GM19328 (cell line): ENCODE measurements around the gene SOCS7.

Experiments
- ATAC-seq: cut with Tn5 transposase; IDR thresholded peaks from one replicate; pipeline ENCODE4 v1.9.1; 2021; ENCODE audit warnings: mild to moderate bottlenecking, moderate library complexity; ENCODE audit not compliant: unreplicated experiment

SOCS7 gene

GRCh38 chr17:38361694-38362465 is 10.2 kb downstream of the SOCS7 start:
- ATAC-seq = no peak

- ATAC-seq = no peak
Measured at GRCh38 chr17:38363016-38363415, 11.4 kb downstream of the SOCS7 start.

- ATAC-seq = no peak
Measured at GRCh38 chr17:38364741-38365140, 13.1 kb downstream of the SOCS7 start.

- ATAC-seq = no peak
Measured at GRCh38 chr17:38369124-38369886, 17.7 kb downstream of the SOCS7 start.

GRCh38 chr17:38379448-38379847 is 27.8 kb downstream of the SOCS7 start:
- no peak for ATAC-seq

- no peak for ATAC-seq
Measured at GRCh38 chr17:38395090-38395489, 43.4 kb downstream of the SOCS7 start.

- ATAC-seq = no peak
Measured at GRCh38 chr17:38397227-38397626, 45.6 kb downstream of the SOCS7 start.

GRCh38 chr17:38400286-38400685 is 48.6 kb downstream of the SOCS7 start:
- ATAC-seq = no peak

- no peak for ATAC-seq
Measured at GRCh38 chr17:38401459-38401858, 49.8 kb downstream of the SOCS7 start.

GRCh38 chr17:38402897-38403296 is 51.3 kb downstream of the SOCS7 start:
- ATAC-seq = no peak

- no peak for ATAC-seq
Measured at GRCh38 chr17:38403491-38403890, 51.8 kb downstream of the SOCS7 start.

GRCh38 chr17:38404174-38404943 is 52.7 kb downstream of the SOCS7 start:
- no peak for ATAC-seq

- ATAC-seq = no peak
Measured at GRCh38 chr17:38405654-38406053, 54.0 kb downstream of the SOCS7 start.

GRCh38 chr17:38410201-38410600 is 58.6 kb downstream of the SOCS7 start:
- ATAC-seq = no peak

- ATAC-seq = no peak
Measured at GRCh38 chr17:38415250-38416194, 63.9 kb downstream of the SOCS7 start.

- ATAC-seq = no peak
Measured at GRCh38 chr17:38416840-38417209, 65.2 kb downstream of the SOCS7 start.

- ATAC-seq = no peak
Measured at GRCh38 chr17:38417210-38417951, 65.7 kb downstream of the SOCS7 start.

GRCh38 chr17:38418062-38418692 is 66.5 kb downstream of the SOCS7 start:
- ATAC-seq = no peak
